Endodermal cell (in vitro differentiated cells): ENCODE measurements around the gene PZP. TPM values are rescaled to one million over a fixed set of nuclear protein-coding genes. Genes with fewer than 3 reads are reported as not detected.

Source experiments
- DNase-seq: peaks from one replicate; pipeline ENCODE4 v3.0.0-alpha.2; 2017
- H3K27ac ChIP-seq: 2 replicates; pipeline ENCODE4 v1.5.1; 2013; ENCODE audit warnings: mild to moderate bottlenecking, low read depth, low read length, moderate library complexity
- H3K27me3 ChIP-seq: 2 replicates; pipeline ENCODE4 v1.6.1; 2013; ENCODE audit warnings: mild to moderate bottlenecking, low read length, moderate library complexity; ENCODE audit not compliant: insufficient read depth, control insufficient read depth, poor library complexity, severe bottlenecking
- H3K36me3 ChIP-seq: 2 replicates; pipeline ENCODE4 v1.7.0; 2013; ENCODE audit warnings: mild to moderate bottlenecking, low read length, moderate library complexity; ENCODE audit not compliant: control insufficient read depth, insufficient read depth
- H3K4me1 ChIP-seq: one replicate; pipeline ENCODE4 v1.7.0; 2013; ENCODE audit warnings: low read length; ENCODE audit not compliant: control insufficient read depth, insufficient read depth
- H3K4me3 ChIP-seq: 2 replicates; pipeline ENCODE4 v1.5.1; 2013; ENCODE audit warnings: mild to moderate bottlenecking, low read length, moderate library complexity
- H3K9ac ChIP-seq: 2 replicates; pipeline ENCODE4 v1.6.1; 2013; ENCODE audit warnings: mild to moderate bottlenecking, low read length, moderate library complexity; ENCODE audit not compliant: poor library complexity, severe bottlenecking; ENCODE audit errors: extremely low read depth
- H3K9me3 ChIP-seq: 2 replicates; pipeline ENCODE4 v1.6.1; 2013; ENCODE audit warnings: mild to moderate bottlenecking, low read length, moderate library complexity; ENCODE audit not compliant: control insufficient read depth
- H3K27ac Mint-ChIP-seq: 2 replicates; pipeline ENCODE4 v1.8.0; 2020; ENCODE audit warnings: mixed read lengths
- H3K27me3 Mint-ChIP-seq: 2 replicates; pipeline ENCODE4 v1.8.0; 2021; ENCODE audit warnings: mild to moderate bottlenecking, mixed read lengths; ENCODE audit not compliant: insufficient read depth
- H3K36me3 Mint-ChIP-seq: 2 replicates; pipeline ENCODE4 v1.8.0; 2020; ENCODE audit warnings: low read depth, mixed read lengths
- H3K4me1 Mint-ChIP-seq: 2 replicates; pipeline ENCODE4 v1.8.0; 2020; ENCODE audit warnings: mixed read lengths
- H3K4me3 Mint-ChIP-seq: 2 replicates; pipeline ENCODE4 v1.8.0; 2020; ENCODE audit warnings: mild to moderate bottlenecking, moderate library complexity, mixed read lengths
- H3K9me3 Mint-ChIP-seq: 2 replicates; pipeline ENCODE4 v1.8.0; 2020; ENCODE audit warnings: mild to moderate bottlenecking, mixed read lengths
- CTCF ChIP-seq: fragments of 200-600 bp; sonication (generic); conservative IDR thresholded peaks from 2 replicates; pipeline ENCODE4 v1.5.0; 2021; ENCODE audit warnings: antibody characterized with exemption, mild to moderate bottlenecking
- WGBS, 2 experiments: methylation state at CpG; one replicate each; pipeline versions ENCODE4 v1.1.5 to v1.1.7; 2013; ENCODE audit warnings: missing lambda C conversion rate in 2 of 2, mixed read lengths in 1 of 2; ENCODE audit not compliant: insufficient coverage in 1 of 2, insufficient read length in 1 of 2; 5-methylcytosine and 5-hydroxymethylcytosine counted together
- total RNA-seq, 2 donors: library from RNA; stranded (reverse); fragmentation: NEBNext Ultra II Directional in 1 of 2; extraction: Animal tissue kit (Norgen Biotek cat#: 25700) in 1 of 2; gene quantifications; 2 replicates in 1 of 2; 3 replicates in 1 of 2; pipeline ENCODE4 v1.2.1, GENCODE V29; 2021

PZP gene
- total RNA-seq, 2 donors from 2014 or later: 1.3 TPM; not detected in 1

GRCh38 chr12:9204380-9204779 is 3.8 kb downstream of the PZP start:
- 93 to 100% methylated on average over 1 to 3 of the region's 3 CpGs for WGBS, 2 experiments
- H3K4me3 Mint-ChIP-seq: no peak overlapping the region

GRCh38 chr12:9198012-9198411 is 10.2 kb downstream of the PZP start:
- no peak overlapping the region for H3K4me3 Mint-ChIP-seq
- Histone ChIP-seq H3K36me3 (no peaks in the 10 kb centered on the region), H3K9me3 (no peaks in the 10 kb centered on the region), H3K9ac (no peak overlapping the region), H3K4me1 (no peaks in the 10 kb centered on the region), H3K27ac (no peak overlapping the region), H3K27me3 (no peaks in the 10 kb centered on the region), H3K4me3 (no peak overlapping the region)
- no peak for TF ChIP-seq CTCF
- H3K27me3 Mint-ChIP-seq: peaks cover 9% of the 10 kb centered on the region
- H3K4me1 Mint-ChIP-seq: peaks cover 5% of the 10 kb centered on the region
- no peaks in the 10 kb centered on the region for H3K36me3 Mint-ChIP-seq
- no peak for DNase-seq
- no peak overlapping the region for H3K27ac Mint-ChIP-seq
- H3K9me3 Mint-ChIP-seq: no peaks in the 10 kb centered on the region

More at GRCh38 chr12:9204380-9204779, 3.8 kb downstream of the PZP start:
- H3K9me3 ChIP-seq: no peaks in the 10 kb centered on the region
- no peak for DNase-seq
- H3K4me1 ChIP-seq: no peaks in the 10 kb centered on the region
- H3K27me3 Mint-ChIP-seq: peaks cover 5% of the 10 kb centered on the region
- no peak overlapping the region for H3K27ac Mint-ChIP-seq
- no peaks in the 10 kb centered on the region for H3K36me3 Mint-ChIP-seq
- H3K36me3 ChIP-seq: no peaks in the 10 kb centered on the region
- H3K9ac ChIP-seq: no peak overlapping the region
- no peak for TF ChIP-seq CTCF
- H3K27me3 ChIP-seq: no peaks in the 10 kb centered on the region
- no peak overlapping the region for H3K27ac ChIP-seq
- no peak overlapping the region for H3K4me3 ChIP-seq
- H3K4me1 Mint-ChIP-seq: no peaks in the 10 kb centered on the region
- H3K9me3 Mint-ChIP-seq: no peaks in the 10 kb centered on the region

GRCh38 chr12:9184276-9184675 is 23.9 kb downstream of the PZP start:
- Histone ChIP-seq H3K27me3 (no peaks in the 10 kb centered on the region), H3K27ac (no peak overlapping the region), H3K9me3 (no peaks in the 10 kb centered on the region), H3K4me3 (no peak overlapping the region), H3K36me3 (no peaks in the 10 kb centered on the region), H3K9ac (no peak overlapping the region), H3K4me1 (no peaks in the 10 kb centered on the region)
- Mint-ChIP-seq H3K9me3 (peaks cover 11% of the 10 kb centered on the region), H3K27ac (no peak overlapping the region), H3K4me3 (no peak overlapping the region), H3K4me1 (peaks cover 3% of the 10 kb centered on the region), H3K27me3 (peaks cover 3% of the 10 kb centered on the region), H3K36me3 (peaks cover 2% of the 10 kb centered on the region)
- no peak for DNase-seq
- WGBS, 2 experiments: 92 to 97% methylated on average over 3 of the region's 3 CpGs
- TF ChIP-seq CTCF: no peak
